Stimulated activated CD4-positive, alpha-beta T cell treated with anti-CD3 and anti-CD28 coated beads, TNF-alpha, amount 100 ng/mL, for 48 hours (primary cell): Measurements from ENCODE around the gene KAZN.

ENCODE experiments used
- DNase-seq, 3 donors: peaks; one replicate each; pipeline ENCODE4 v3.0.0-alpha.2; 2020; ENCODE audit warnings: low read depth in 3 of 3

Gene KAZN

GRCh38 chr1:15057834-15058233 is 459.3 kb downstream of the KAZN start:
- no peak for DNase-seq

- DNase-seq, result no peak
These were observed 459.8 kb downstream of the KAZN start for GRCh38 chr1:15058261-15058660.

DNA sequence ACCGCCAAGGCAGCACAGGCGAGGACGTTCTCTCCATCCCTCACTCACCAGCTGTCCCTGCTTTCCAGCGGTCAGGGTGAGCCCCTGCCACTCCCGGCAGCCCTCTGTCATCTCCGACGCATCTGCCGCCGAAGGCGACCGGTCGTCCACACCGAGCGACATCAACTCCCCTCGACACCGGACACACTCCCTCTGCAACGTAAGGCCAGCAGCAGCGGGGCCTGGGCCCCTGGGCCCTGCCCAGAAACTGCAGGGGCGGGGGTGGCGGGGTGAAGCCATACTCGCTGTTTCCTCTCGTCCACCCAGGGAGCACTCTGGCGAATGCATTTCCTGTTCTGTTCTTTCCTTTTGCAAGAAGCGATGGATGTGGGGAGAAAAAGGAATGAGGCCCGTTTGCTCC is 461.6 kb downstream of the KAZN start:
- DNase-seq, result no peak

GRCh38 chr1:15062479-15063099 is 464.1 kb downstream of the KAZN start:
- no peak for DNase-seq

- DNase-seq, result no peak
These were observed 464.9 kb downstream of the KAZN start for GRCh38 chr1:15063346-15063745.

- DNase-seq, result no peak
These were observed 465.3 kb downstream of the KAZN start for GRCh38 chr1:15063783-15064182.

- DNase-seq, result no peak
These were observed 465.9 kb downstream of the KAZN start for GRCh38 chr1:15064217-15064929.

- no peak for DNase-seq
These were observed 466.8 kb downstream of the KAZN start for GRCh38 chr1:15065291-15065690.

- no peak for DNase-seq
These were observed 467.3 kb downstream of the KAZN start for GRCh38 chr1:15065736-15066135.

DNA sequence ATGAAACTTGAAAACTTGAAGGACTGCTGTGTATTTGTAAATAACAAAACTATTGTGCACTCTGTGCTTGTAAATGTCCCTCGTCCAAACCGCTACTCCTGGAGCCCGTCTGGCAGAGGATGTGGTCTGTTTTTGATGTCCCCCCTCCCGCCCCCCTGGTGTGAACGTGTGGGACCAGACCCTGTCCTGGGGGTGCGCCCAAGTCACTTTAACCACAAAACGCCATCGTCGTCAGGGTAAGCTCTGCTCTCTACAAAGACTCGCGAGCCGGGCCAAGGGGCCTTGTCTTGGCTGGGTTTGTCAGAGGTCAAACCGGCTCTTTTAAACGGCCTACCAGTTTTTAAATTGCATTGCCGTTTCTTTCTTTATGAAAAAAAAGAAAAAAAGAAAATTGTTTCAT is 467.7 kb downstream of the KAZN start:
- DNase-seq, result no peak

DNA sequence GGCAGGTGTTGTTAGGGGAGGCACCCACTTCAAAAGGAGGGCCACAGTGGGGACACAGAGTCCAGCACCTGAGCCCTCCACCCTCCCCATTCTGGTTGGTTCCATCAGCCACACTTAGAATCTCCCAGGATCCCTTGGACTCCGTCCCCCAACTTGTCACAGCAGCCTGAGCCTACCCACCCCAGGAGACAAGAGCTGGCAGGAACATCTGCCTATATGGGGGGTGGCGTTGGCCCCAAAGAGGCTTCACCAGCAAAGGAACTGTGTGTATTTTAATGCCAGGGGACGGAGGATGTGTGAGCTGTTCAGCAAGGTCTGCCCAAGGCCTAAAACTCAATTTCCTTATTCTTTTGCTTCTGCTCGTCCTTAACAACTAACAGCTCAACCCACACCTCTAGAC is 468.7 kb downstream of the KAZN start:
- DNase-seq, result no peak

DNA sequence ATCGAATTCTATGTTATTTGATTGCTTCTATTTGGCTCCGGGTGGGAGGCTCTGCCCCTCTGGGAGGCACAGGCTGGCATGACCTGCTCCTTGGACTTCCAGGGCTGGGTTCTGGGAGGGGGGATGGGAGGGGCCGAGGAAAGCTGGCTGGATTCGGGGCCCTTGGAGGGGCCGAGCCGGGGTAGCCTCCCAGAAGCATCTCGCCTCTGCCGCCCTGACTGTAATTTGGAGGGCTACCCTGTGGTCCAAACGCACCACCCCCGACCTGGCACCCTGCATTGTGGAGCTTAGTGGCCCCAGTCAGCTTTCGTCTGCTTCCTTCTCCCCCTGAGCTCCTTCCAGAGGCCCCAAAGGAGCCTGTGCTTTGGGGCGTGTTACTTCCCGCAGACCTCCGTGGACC is 469.7 kb downstream of the KAZN start:
- no peak for DNase-seq

DNA sequence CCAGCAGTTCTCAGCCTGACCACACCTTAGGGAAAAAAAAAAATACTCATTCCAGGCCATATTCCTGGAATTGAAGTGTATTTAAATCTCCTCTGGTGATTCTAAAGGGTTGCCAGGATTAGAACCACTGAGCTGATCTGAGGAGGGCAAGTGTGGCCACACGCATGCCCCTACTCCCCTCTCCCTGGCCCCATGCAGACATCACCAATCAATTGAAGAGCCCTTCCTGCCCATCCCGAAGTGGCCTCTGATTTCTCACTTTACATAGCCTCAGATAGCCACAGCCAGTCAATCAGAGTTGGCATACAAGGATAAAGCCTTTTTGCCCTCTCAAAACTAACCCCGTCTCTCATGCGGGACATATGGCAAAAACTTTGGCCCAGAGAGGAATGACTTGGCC is 470.5 kb downstream of the KAZN start:
- DNase-seq, result no peak

DNA sequence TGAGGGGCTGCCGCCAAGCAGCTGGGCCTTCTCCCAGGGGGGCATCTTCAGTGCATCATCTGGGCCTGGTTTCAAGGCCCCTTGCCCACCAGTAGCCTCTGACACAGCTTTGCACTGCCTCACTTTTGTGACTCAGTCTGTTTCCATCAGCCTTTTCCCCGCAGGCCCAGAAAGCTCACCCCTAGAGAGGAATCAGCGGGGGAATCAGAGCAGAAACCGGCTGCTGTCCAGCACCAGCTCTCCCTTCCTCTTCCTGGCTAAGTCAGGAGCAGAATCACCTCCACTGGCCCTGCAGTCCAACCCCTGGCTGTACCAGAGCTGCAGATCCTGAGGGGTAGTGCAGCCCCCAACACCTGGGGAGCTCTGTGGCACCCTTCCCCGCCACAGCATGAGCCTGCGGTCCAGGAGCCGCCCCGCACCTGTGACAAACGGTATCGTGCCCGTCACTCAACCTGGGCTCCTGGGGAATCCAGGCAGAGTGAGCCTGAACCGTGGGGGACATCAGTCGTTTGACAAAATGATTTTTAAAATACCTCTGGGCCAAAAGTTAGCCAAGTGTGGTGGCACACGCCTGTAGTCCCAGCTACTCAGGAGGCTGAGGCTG is 471.8 kb downstream of the KAZN start:
- no peak for DNase-seq

DNA sequence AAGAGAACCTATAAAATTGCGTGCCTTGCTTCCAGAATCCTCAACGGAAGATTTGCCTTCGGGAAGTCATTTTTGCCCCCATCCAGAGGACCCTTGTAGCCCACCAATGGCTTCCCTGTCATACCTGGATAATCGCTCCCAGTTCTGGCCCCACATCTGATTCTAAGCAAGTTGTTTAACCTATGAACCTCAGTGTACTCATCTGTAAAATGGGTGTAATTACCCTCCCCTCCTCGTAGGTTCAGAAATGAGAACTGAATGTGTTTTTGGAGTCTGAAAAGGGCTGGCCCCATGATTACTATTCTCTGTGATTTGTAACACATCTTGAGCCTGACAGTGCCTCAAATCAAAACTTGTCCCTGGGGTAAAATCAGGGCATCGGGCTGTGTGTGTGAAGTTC is 473.5 kb downstream of the KAZN start:
- no peak for DNase-seq

DNA sequence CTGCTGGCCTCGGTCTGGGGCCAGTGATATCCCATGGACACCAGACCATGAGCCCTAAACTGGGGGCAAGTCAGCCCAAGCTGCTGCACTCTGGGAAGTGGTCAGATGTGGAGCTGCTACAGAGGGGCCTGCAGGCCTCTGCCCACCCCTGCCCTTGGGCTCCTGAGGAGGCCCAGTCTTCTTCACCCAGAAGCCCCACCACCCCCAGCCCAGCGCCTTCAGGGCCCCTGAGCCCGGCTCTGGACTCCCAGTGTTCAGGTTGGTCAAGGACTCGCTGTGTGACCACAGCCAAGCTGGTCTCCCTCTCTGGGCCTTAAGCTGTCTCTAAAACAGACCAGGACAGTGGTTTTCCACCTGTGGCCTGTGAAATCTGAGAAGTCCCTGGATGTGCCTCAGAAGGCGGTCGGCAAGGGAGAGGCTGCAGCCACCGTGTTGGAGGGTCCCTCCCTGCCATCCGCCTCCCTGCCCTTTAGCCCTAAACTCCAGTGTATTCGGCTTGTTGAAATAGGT is 475.4 kb downstream of the KAZN start:
- DNase-seq, result no peak

DNA sequence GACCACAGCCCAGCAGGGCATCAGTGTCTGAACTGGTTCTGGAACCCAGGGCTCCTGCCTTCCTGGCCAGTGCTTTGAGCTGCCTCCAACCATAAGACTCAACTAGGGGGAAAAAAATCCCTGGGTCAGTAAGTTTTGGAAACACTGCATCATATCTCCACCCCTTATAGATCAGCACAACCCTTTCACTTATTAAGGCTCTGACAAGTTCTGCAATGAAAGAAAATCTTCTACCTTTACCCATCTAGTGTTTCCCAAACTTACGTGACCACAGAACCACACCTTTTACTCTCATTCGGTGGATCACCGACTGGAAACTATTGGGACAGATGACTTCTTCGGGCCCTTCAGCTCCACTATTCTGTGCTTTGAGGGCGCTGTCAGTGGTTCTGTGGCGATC is 476.7 kb downstream of the KAZN start:
- DNase-seq, result no peak

DNA sequence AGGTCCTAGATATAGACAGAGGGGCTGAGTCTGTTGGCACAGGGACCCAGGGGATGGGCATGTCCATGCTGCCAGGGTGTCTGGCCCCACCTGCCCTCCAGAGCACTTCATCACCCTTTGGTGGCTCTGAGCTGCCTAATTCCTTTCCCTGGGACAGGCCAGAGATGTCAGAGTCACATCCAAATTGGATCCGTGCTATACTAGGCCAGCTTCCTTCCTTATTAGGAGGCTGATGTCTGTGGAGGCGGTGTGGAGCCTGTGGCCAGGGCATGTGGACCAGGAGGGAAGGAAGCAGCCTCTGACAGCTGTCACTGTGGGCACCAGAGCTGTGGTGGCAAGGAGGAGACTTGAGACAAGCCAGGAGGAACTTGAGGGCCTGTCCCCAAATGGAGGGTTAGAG is 477.3 kb downstream of the KAZN start:
- no peak for DNase-seq

GRCh38 chr1:15076807-15077206 is 478.3 kb downstream of the KAZN start:
- DNase-seq, result no peak

- no peak for DNase-seq
These were observed 478.9 kb downstream of the KAZN start for GRCh38 chr1:15077384-15077783.

GRCh38 chr1:15080328-15081007 is 482.0 kb downstream of the KAZN start:
- no peak for DNase-seq

- DNase-seq, result no peak
These were observed 482.6 kb downstream of the KAZN start for GRCh38 chr1:15081102-15081501.

DNA sequence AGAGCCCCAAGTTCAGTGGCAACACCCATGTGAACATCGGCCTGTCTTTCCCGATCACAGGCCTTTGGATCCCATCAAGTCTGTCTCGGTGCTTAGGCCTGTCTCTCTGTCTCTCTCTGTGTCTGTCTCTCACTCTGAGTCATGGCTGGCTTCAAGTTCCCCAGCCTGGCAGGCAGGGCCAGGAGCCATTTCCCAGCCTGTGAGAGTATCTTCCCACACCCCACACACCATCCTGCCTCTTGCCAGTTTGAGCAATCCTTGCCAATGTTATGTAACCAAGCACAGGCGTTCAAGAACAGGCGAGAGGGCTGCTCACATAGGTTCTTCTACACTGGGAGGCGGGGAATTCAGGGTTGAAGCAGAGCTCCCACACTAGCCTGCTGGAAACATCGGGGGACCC is 485.1 kb downstream of the KAZN start:
- DNase-seq, result no peak
